Endothelial cell of umbilical vein (primary cell): ENCODE data around the gene ODAD4. TPM values are rescaled to one million over a fixed set of nuclear protein-coding genes. Genes with fewer than 3 reads are reported as not detected.

ENCODE experiments used
- BruUV-seq: library from RNA; stranded (reverse); fragments of 400-500 nt; replicated peaks from 2 replicates; lab custom pipeline; 2021; lab: Mats Ljungman, UMichigan
- CTCF ChIA-PET: fragments of 300-600, 350-600 bp; sonication (Branson Sonifier 250); formaldehyde crosslinking; loops from one replicate; lab custom pipeline; 2021; ENCODE audit warnings: antibody characterized with exemption, inconsistent platforms; lab: Charles Lee
- POLR2A ChIA-PET: fragments of 300-600, 350-600 bp; sonication (Branson Sonifier 250); formaldehyde crosslinking; loops from one replicate; lab custom pipeline; 2021; ENCODE audit warnings: antibody characterized with exemption, inconsistent platforms; lab: Charles Lee
- DNase-seq: peaks from one replicate; pipeline ENCODE4 v3.0.0-alpha.2; 2011; ENCODE audit warnings: low read depth, low spot score
- FAIRE-seq: peaks from 2 replicates; lab custom pipeline; 2011; peaks lifted over from hg19 to GRCh38; lab: Jason Lieb, UNC
- H2AFZ ChIP-seq: 2 replicates; pipeline ENCODE4 v1.6.0; 2012; ENCODE audit warnings: low read depth, low read length, control low read depth, inconsistent platforms
- H3K27ac ChIP-seq: 2 replicates; pipeline ENCODE4 v1.5.1; 2011; ENCODE audit warnings: low read depth, mild to moderate bottlenecking, control low read depth, low read length, moderate library complexity; ENCODE audit not compliant: insufficient read depth
- H3K27me3 ChIP-seq, 2 experiments: 2 replicates each; pipeline versions ENCODE4 v1.6.0 to v1.6.1; 2011; ENCODE audit warnings: low read length in 2 of 2, mixed read lengths in 1 of 2; ENCODE audit not compliant: control insufficient read depth in 2 of 2, insufficient read depth in 2 of 2
- H3K36me3 ChIP-seq, 2 experiments: 2 replicates in 1 of 2; 3 replicates in 1 of 2; pipeline ENCODE4 v1.5.1; 2011; ENCODE audit warnings: low read length in 2 of 2, mild to moderate bottlenecking in 1 of 2, moderate library complexity in 1 of 2; ENCODE audit not compliant: control insufficient read depth in 2 of 2, insufficient read depth in 2 of 2; ENCODE audit errors: extremely low read depth in 1 of 2
- H3K4me1 ChIP-seq: 3 replicates; pipeline ENCODE4 v1.5.1; 2011; ENCODE audit warnings: mild to moderate bottlenecking, low read length; ENCODE audit not compliant: control insufficient read depth, insufficient read depth; ENCODE audit errors: extremely low read depth
- H3K4me2 ChIP-seq: 2 replicates; pipeline ENCODE4 v1.6.1; 2011; ENCODE audit warnings: low read length, control low read depth, mixed read lengths; ENCODE audit not compliant: insufficient read depth
- H3K4me3 ChIP-seq, 3 experiments: fragments of 200-600 bp in 1 of 3; sonication (generic), shearing (Covaris generic) in 1 of 3; replicated peaks in 1 of 3; 2 replicates each; pipeline ENCODE4 v1.5.1; 2011 to 2016; ENCODE audit warnings: control low read depth in 3 of 3, low read length in 3 of 3, mild to moderate bottlenecking in 2 of 3, inconsistent platforms in 1 of 3, low read depth in 1 of 3, moderate library complexity in 1 of 3; ENCODE audit not compliant: insufficient read depth in 1 of 3
- H3K79me2 ChIP-seq: 2 replicates; pipeline ENCODE4 v1.6.0; 2012; ENCODE audit warnings: low read length, inconsistent platforms; ENCODE audit not compliant: control insufficient read depth, insufficient read depth
- H3K9ac ChIP-seq: replicated peaks from 2 replicates; pipeline ENCODE3; 2011; ENCODE audit warnings: low read length, control low read depth; ENCODE audit not compliant: insufficient read depth; ENCODE audit errors: extremely low read depth
- H3K9me1 ChIP-seq: replicated peaks from 3 replicates; pipeline ENCODE4 v1.6.0; 2011; ENCODE audit warnings: mild to moderate bottlenecking, low read length; ENCODE audit not compliant: control insufficient read depth, insufficient read depth; ENCODE audit errors: extremely low read depth
- H3K9me3 ChIP-seq: replicated peaks from 2 replicates; pipeline ENCODE4 v1.5.1; 2012; ENCODE audit warnings: low read length, inconsistent platforms; ENCODE audit not compliant: control insufficient read depth, insufficient read depth
- H4K20me1 ChIP-seq: replicated peaks from 2 replicates; pipeline ENCODE3; 2011; ENCODE audit warnings: mild to moderate bottlenecking, low read length; ENCODE audit not compliant: control insufficient read depth, insufficient read depth; ENCODE audit errors: extremely low read depth
- EZH2 ChIP-seq: IDR thresholded peaks from 2 replicates; pipeline ENCODE4 v1.6.1; 2012; ENCODE audit warnings: borderline replicate concordance, low read depth, mild to moderate bottlenecking, moderate library complexity, low read length, inconsistent platforms; ENCODE audit not compliant: severe bottlenecking
- FOS ChIP-seq: IDR thresholded peaks from 2 replicates; pipeline ENCODE4 v1.6.1; 2011; ENCODE audit warnings: mild to moderate bottlenecking, low read length, moderate library complexity, borderline replicate concordance; ENCODE audit not compliant: insufficient read depth
- GATA2 ChIP-seq: IDR thresholded peaks from 2 replicates; pipeline ENCODE4 v1.7.0; 2011; ENCODE audit warnings: low read depth, mild to moderate bottlenecking, moderate library complexity, mixed read lengths, low read length; ENCODE audit not compliant: insufficient read length, insufficient read depth
- JUN ChIP-seq: IDR thresholded peaks from 2 replicates; pipeline ENCODE4 v1.6.1; 2011; ENCODE audit warnings: borderline replicate concordance, low read depth; ENCODE audit not compliant: insufficient read length, insufficient read depth
- MYC ChIP-seq: IDR thresholded peaks from one replicate; pipeline ENCODE4 v1.6.1; 2011; ENCODE audit warnings: mild to moderate bottlenecking, low read depth, low read length
- POLR2A ChIP-seq: IDR thresholded peaks from 2 replicates; pipeline ENCODE4 v1.6.1; 2012; ENCODE audit warnings: low read depth, mild to moderate bottlenecking, control low read depth, low read length
- POLR2AphosphoS5 ChIP-seq: IDR thresholded peaks from 2 replicates; pipeline ENCODE4 v1.6.1; 2012; ENCODE audit warnings: low read depth, mild to moderate bottlenecking, control low read depth, low read length, moderate library complexity; ENCODE audit not compliant: insufficient read depth
- dilution Hi-C: fragments of 300-500 bp; cut with MboI; formaldehyde crosslinking; loops from one replicate; pipeline ENCODE4 v1.15.0; 2019; ENCODE audit warnings: low sequenced_read_pairs; ENCODE audit not compliant: extremely low pct_ligation_motif_present
- intact Hi-C: fragments of 100-400 bp; cut with micrococcal nuclease; formaldehyde crosslinking; loops from one replicate; pipeline ENCODE4 v1.10.0; 2022
- polyA plus RNA-seq, 4 experiments: library from polyadenylated mRNA; depleted of rRNA in 3 of 4; stranded (reverse) in 3 of 4; unstranded in 1 of 4; fragments of >200 nt; gene quantifications; 2 replicates each; pipeline versions ENCODE4 v1.2.1 to v1.2.3, GENCODE V29; 2011 to 2012; ENCODE audit warnings: missing spikeins in 1 of 4
- total RNA-seq: library from RNA; stranded (reverse); gene quantifications from 2 replicates; pipeline ENCODE4 v1.2.3, GENCODE V29; 2021
- TF ChIP-seq, protein P1 (sequence below), 2 donors: IDR thresholded peaks; 1 replicate in 1 of 2; 2 replicates in 1 of 2; pipeline ENCODE4 v1.5.1; 2011; ENCODE audit warnings: low read length in 2 of 2, mild to moderate bottlenecking in 2 of 2, moderate library complexity in 2 of 2, control low read depth in 1 of 2, inconsistent platforms in 1 of 2, low read depth in 1 of 2; ENCODE audit not compliant: insufficient read depth in 1 of 2; ENCODE audit errors: extremely low read depth in 1 of 2
- TF ChIP-seq, protein P2 (sequence below): IDR thresholded peaks from 2 replicates; pipeline ENCODE4 v1.6.1; 2011; ENCODE audit not compliant: insufficient read depth, insufficient read length

Gene ODAD4
- total and polyA plus RNA-seq, 2 donors (not counting 3 experiments of a cell fraction or from before 2014, with no cell fraction given), result 0.19 to 1.0 TPM

DNA sequence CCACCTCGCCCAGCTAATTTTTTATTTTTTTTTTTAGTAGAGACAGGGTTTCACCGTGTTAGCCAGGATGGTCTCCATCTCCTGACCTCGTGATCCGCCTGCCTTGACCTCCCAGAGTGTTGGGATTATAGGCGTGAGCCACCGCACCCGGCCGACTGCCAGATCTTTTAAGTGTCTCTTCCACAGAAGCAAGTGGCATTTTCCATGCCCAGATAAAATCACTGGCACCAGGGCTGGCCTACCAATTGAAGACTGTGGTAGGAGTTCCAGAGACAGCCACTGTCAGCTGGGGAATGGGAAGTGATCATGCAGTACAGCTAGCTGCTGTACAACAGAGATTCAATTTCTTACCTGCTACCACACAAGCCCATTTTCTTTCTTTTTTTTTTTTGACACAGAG lies 54.0 kb downstream of the ODAD4 start:
- Histone ChIP-seq H3K9me1 (no peaks in the 10 kb centered on the region), H3K9me3 (no peaks in the 10 kb centered on the region), H4K20me1 (no peaks in the 10 kb centered on the region), H3K79me2 (no peaks in the 10 kb centered on the region), H3K27ac (no peak overlapping the region), H2AFZ (no peak overlapping the region), H3K36me3 (peaks cover 28 to 44% of the 10 kb centered on the region in 2 experiments), H3K9ac (no peak overlapping the region), H3K4me2 (no peak overlapping the region), H3K4me1 (no peaks in the 10 kb centered on the region), H3K27me3 (no peaks in the 10 kb centered on the region), H3K4me3 (no peak overlapping the region)
- ChIA-PET POLR2A (interaction anchor here (0.6 kb wide), 1 partner anchor 662 kb away, joined by 6 read pairs; no protein-coding TSS in a partner anchor), CTCF (interaction anchor here (1.2 to 1.6 kb wide), 2 partner anchors 10 to 117 kb away, joined by 3 read pairs; no protein-coding TSS in a partner anchor)
- no TSS peak for BruUV-seq
- intact Hi-C loops, result no loop called here
- DNase-seq (no peak), FAIRE-seq (no peak)
- dilution Hi-C loops, result no loop called here
- no peak for TF ChIP-seq MYC
- TF ChIP-seq JUN, result no peak
- TF ChIP-seq POLR2AphosphoS5, result no peak
- no peak for TF ChIP-seq GATA2
- TF ChIP-seq, protein P1, sequence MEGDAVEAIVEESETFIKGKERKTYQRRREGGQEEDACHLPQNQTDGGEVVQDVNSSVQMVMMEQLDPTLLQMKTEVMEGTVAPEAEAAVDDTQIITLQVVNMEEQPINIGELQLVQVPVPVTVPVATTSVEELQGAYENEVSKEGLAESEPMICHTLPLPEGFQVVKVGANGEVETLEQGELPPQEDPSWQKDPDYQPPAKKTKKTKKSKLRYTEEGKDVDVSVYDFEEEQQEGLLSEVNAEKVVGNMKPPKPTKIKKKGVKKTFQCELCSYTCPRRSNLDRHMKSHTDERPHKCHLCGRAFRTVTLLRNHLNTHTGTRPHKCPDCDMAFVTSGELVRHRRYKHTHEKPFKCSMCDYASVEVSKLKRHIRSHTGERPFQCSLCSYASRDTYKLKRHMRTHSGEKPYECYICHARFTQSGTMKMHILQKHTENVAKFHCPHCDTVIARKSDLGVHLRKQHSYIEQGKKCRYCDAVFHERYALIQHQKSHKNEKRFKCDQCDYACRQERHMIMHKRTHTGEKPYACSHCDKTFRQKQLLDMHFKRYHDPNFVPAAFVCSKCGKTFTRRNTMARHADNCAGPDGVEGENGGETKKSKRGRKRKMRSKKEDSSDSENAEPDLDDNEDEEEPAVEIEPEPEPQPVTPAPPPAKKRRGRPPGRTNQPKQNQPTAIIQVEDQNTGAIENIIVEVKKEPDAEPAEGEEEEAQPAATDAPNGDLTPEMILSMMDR (IDR thresholded peaks at IDR 0.05; ENCODE audit: extremely low read depth in 1 of 2, insufficient read depth in 1 of 2, low read depth in 1 of 2, low read length in 2 of 2), result no peak
- no peak for TF ChIP-seq EZH2
- no peak for TF ChIP-seq POLR2A
- no peak for TF ChIP-seq FOS
- TF ChIP-seq, protein P2, sequence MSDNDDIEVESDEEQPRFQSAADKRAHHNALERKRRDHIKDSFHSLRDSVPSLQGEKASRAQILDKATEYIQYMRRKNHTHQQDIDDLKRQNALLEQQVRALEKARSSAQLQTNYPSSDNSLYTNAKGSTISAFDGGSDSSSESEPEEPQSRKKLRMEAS, result no peak
